HL-60/S4 (cell line): ENCODE results near the gene PDXP.
"Not testable (repeated sequence)": the region's sequence is repeated elsewhere in the genome, so short reads cannot be mapped to it uniquely, and the experiment has no call there.

Source experiments
- in situ Hi-C: fragments of 300-500 bp; cut with MboI; formaldehyde crosslinking; loops from 2 replicates; pipeline ENCODE4 v1.14.3; 2022; ENCODE audit warnings: low sequenced_read_pairs

Gene PDXP

DNA sequence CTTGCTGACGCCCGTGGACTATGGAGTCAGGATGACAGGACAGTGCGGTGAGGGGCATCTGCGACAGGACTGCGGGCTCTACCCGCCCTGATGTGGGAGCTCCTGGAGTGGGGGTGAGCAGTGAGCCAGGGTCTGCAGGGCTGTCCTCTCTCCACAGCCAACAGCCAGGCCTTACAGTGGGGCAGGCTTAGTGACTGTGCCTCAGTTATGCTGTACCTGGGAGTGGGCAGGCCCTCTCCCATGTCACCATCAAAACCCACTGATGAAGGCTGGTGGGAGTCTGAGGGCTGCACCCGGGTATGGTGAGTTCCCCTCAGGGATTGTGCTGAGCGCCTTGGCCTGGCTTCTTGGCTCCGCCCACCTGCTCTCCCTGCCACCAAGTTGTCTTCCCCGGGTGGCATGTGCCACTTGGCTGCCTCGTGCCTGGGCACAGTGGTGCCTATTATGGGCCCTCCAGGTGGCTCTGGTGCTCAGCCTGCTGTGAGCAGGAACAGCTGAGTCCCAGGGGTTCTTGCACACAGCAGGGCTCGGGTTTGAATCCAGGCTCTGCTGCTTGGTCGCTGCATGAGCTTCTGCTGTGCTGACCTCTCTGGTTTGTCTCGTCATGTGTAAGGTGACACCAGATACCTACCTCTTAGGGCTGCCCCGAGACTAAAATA, 34.2 kb downstream of the PDXP start:
- in situ Hi-C loops = no loop called here

DNA sequence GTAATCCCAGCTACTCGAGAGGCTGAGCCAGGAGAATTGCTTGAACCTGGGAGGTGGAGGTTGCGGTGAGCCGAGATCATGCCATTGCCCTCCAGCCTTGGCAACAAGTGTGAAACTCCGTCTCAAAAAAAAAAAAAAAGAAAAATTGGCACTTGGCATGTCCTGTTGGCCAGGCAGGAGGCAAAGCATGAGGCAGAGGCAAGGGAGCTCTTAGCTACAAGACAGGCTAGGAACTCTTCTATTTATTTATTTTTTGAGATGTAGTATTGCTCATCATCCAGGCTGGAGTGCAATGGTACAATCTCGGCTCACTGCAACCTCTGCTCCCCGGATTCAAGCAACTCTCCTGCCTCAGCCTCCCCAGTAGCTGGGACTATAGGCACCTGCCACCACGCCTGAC, 35.6 kb downstream of the PDXP start:
- in situ Hi-C loops = not testable (repeated sequence)

GRCh38 chr22:37696260-37696656, 37.7 kb downstream of the PDXP start:
- in situ Hi-C loops = not testable (repeated sequence)

- in situ Hi-C loops = no loop called here
Observed at GRCh38 chr22:37696657-37697537, 38.4 kb downstream of the PDXP start, which contains the start of gene TRIOBP. Gene TRIOBP (plus strand): TSS chr22:37697048. CDS start chr22:37701366, 4,318 bp downstream.

DNA sequence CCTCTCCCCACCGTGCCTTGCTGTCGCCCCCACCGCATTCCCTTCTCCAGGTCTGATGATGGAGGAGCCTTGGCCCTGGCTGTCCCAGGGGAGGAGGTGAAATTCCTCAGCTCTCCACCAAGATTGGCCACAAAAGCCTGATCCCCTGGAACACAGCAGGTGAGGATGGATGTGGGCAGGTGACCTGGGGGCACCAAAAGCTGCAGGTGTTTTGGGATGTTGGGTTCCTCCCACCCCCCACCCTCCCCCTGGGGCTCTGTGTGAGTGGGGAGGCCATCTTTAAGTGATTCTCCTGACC, 39.0 kb downstream of the PDXP start:
- in situ Hi-C loops = no loop called here

- in situ Hi-C loops = no loop called here
Observed at GRCh38 chr22:37701141-37701786, 42.7 kb downstream of the PDXP start.

GRCh38 chr22:37703906-37704305, 45.4 kb downstream of the PDXP start:
- in situ Hi-C loops = no loop called here

DNA sequence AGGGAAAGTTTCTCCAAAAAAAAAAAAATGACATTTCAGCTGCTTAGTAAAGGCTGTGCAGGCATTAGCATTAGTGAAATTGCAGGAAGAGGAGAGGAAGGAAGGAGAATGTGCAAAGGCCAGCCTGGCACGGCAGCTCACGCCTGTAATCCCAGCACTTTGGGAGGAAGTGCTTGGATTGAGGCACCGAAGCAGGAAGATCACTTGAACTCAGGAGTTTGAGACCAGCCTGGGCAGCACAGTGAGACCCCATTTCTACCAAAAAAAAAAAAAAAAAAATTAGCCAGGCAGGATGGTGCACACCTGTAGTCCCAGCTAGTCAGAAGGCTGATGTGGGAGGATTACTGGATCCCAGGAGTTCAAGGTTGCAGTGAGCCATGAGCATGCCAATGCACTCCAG, 46.1 kb downstream of the PDXP start:
- in situ Hi-C loops = no loop called here

GRCh38 chr22:37705205-37705604, 46.7 kb downstream of the PDXP start:
- in situ Hi-C loops = no loop called here

DNA sequence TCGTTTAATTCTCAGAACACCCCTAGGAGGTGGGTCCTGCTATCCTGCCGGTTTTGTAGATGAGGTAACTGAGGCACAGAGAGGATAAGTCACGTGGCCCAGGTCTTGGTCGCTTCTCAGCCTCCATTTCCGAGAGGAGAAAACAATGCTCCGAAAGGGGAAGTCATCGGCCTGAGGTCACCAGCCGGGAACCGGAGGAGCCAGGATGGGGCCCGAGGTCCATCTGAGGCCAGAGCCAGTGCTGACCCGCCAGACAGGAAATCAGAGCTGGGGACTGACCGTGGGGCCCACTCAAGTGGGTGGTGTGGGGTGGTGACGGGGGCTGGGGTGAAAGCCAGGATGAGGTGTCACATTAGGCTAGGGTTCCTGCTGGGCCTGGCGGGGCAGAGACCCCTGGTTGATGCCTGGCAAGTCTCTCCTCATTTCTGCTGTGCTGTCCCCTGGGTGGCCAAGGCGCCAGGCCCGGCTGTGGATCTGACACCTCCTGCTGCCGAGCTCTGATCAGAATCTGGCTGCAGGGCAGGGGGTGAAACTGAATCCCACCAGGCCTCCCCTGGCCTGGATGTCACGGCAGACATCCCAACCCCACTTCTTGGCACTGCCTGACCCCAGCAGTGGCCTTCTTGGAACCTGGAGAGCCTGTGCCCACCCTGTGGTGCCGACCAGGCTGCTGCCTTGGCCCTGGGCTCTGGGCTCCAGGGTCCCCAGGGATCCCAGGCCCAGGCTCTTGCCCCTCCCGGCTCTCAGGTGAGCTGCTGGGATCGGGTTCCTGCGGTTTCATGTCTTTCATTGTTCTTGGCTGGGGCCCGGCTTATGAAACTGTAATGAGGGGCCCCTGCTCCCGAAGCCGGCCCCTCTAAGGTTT, 50.3 kb downstream of the PDXP start:
- in situ Hi-C loops = no loop called here

GRCh38 chr22:37709445-37709765, 50.9 kb downstream of the PDXP start:
- in situ Hi-C loops = no loop called here

- in situ Hi-C loops = no loop called here
Observed at GRCh38 chr22:37710675-37711074, 52.2 kb downstream of the PDXP start.

- in situ Hi-C loops = no loop called here
Observed at GRCh38 chr22:37711490-37711889, 53.0 kb downstream of the PDXP start.

DNA sequence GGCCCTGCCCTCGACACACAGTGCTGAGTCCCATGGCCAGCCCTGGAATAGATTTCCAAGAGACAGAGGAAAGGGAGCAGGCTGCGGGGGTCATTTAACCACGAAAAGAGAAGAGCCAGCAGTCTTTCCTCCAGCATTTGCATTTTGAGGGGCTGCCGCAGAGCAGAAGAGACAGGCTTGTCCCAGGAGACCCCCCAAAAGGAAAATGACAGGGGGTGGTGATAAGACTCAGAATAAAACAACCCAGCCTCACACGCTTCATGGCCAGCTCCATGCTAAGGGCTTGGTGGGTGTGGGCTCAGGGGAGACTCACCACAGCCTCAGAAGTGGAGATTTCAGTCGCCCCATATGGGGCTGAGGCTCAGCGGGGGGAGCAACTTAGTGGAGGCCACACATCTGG, 55.2 kb downstream of the PDXP start:
- in situ Hi-C loops = no loop called here

DNA sequence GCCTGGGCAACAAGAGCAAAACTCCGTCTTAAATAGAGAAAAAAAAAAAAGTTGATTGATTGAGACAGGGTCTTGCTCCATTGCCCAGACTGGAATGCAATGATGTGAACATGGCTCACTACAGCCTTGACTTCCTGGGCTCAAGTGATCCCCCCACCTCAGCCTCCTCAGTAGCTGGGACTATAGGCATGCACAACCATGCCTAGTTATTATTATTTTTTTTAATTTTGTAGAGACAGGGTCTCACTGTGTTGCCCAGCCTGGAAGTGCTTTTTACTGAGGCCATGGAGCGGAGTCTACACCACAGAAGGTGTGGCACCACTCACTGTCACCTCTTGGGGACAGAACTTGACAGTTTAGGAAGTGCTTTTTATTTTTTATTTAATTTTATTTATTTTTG, 56.1 kb downstream of the PDXP start:
- in situ Hi-C loops = no loop called here

- in situ Hi-C loops = no loop called here
Observed at GRCh38 chr22:37715760-37716159, 57.2 kb downstream of the PDXP start.
